GM21576 (cell line): ENCODE data around the gene YPEL1.
"Not testable (repeated sequence)": the region's sequence is repeated elsewhere in the genome, so short reads cannot be mapped to it uniquely, and the experiment has no call there.

ENCODE experiments used
- ATAC-seq: cut with Tn5 transposase; IDR thresholded peaks from one replicate; pipeline ENCODE4 v1.9.1; 2021; ENCODE audit warnings: mild to moderate bottlenecking, moderate library complexity; ENCODE audit not compliant: unreplicated experiment

YPEL1 gene

DNA sequence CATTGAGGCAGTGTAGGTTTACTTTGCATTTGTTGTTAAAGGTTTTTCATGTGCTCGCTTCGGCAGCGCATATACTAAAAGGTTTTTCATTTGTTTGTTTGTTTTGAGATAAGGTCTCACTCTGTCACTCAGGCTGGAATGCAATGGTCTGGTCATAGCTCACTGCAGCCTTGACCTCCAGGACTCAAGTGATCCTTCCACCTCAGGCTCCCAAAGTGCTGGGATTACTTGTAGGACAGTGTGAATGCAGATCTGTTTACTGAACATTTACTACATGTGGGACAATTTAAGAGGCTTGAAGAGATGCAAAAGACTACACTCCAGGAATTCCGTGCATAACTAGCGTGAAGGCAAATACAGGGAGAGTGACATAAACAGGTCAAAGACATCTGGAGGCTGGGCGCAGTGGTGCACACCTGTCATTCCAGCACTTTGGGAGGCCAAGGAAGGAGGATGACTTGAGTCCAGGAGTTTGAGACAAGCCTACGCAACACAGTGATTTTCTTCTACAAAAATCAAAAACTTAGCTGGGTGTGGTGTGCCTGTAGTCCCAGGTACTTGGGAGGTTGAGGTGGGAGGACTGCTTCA lies 34.1 kb downstream of the YPEL1 start:
- no peak for ATAC-seq

- ATAC-seq, result no peak
Observed at GRCh38 chr22:21700822-21701221, 34.8 kb downstream of the YPEL1 start.

- ATAC-seq, result no peak
Observed at GRCh38 chr22:21699643-21700042, 36.0 kb downstream of the YPEL1 start.

DNA sequence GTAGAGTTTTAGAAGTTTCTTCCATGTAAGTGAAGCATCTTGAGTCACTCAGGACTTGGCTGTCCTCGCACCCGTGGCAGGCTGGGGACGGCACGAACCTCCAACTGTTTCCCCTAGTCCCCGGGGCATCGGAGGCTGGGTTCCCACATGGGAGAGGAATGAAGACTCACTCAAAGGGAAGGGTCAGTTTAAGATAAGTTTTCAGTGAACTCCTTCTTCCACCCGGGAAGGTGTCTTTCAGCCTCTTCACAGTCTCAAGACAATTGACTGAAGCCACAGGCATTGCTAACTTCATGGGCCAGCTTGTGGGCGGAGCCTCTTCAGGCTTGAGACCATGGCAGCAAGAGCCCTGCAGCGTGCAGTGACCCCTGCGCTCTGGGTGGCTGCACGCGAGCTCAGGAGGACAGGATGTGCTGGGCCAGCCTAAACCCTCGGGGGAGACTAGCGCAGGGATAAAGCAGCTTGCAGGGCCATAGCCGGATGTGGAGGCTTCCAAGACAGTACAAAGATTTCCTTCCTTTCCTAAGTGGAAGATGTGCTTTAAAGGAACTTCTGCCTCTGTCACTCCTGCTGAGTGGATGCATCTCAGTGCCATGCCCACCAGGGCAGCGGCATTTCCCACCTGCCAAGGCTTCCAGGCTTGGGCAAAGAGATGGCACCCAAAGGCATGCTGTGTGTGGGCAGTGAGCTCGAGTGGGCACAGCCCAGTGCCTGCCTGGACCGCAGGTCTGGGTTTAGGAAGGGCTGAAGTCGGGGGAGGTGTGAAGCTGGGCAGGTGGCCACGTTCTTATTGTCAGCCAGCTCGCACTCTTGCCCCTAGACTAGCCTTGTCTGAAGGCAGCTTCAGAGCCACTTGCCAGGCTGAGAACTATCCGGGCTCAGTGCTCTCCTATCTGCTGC lies 36.9 kb downstream of the YPEL1 start:
- ATAC-seq, result no peak

DNA sequence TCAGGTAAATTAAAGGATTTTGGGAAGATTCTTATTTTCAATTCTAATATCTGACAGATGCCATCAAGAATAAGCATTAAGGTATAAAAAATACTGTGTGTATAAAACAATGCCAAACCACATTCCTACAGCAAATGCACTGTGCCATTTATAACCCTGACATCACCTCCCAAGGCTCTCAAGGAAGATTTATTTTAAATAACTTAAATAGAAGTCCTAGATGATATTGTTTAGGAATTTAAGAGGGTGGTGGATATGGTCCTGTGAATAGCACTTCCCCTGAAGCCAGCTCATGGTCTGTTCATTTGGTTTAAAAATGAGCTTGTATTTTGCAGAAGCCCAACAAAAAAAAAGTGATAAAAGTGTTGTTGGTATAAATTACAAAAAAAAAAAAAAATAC lies 37.7 kb downstream of the YPEL1 start:
- ATAC-seq, result no peak

- no peak for ATAC-seq
Observed at GRCh38 chr22:21697021-21697771, 38.4 kb downstream of the YPEL1 start.

GRCh38 chr22:21696115-21696514 lies 39.5 kb downstream of the YPEL1 start:
- no peak for ATAC-seq

- ATAC-seq, result no peak
Observed at GRCh38 chr22:21695430-21696085, 40.0 kb downstream of the YPEL1 start.

DNA sequence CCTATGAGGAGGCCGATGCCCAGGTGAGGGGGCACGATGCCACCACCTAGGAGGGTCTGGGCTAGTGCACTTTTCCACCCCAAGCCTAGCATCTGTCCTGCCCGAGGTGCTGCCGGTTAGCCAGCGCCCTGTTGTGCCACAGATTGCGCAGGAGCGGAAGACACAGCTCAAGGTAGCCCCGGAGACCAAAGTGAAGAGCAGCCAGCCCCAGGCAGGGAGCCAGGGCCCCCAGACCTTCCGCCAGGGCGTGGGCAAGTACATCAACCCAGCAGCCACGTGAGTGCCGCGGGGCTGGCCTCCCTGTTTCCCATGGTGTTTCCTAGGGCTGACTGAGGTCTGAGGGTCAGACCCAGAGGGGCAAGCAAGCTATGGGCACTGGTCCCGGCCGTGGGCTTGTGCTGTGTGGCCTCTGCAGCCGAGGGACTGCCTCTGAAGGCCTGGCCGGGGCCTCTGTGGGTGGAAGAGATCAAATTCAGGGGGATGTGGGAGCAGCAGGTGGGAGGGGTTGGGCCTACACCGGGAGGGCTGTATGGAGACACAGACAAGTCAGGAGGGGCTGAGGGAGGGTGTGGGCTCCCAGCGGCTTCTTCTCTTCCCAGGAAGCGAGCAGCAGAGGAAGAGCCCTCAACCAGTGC lies 40.7 kb downstream of the YPEL1 start:
- no peak for ATAC-seq

DNA sequence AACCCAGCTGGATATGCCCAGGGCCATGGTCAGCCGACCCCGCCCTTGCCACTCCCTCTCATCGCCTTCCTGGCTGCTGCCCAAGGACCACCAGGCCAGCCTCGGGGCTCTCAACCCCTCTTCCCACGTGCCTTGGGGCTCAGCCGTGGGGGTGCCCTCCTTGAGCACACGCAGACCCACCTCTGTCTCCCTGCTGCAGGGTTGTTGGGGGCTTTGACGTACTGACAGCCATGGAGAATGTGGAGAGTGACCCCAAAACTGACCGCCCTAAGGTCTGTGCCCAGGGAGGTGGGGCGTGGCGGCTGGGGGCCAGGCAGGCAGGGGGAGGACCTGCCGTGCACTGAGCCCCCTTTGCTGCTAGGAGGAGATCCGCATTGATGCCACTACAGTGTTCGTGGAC lies 41.2 kb downstream of the YPEL1 start:
- no peak for ATAC-seq

- no peak for ATAC-seq
Observed at GRCh38 chr22:21693999-21694341, 41.6 kb downstream of the YPEL1 start.

DNA sequence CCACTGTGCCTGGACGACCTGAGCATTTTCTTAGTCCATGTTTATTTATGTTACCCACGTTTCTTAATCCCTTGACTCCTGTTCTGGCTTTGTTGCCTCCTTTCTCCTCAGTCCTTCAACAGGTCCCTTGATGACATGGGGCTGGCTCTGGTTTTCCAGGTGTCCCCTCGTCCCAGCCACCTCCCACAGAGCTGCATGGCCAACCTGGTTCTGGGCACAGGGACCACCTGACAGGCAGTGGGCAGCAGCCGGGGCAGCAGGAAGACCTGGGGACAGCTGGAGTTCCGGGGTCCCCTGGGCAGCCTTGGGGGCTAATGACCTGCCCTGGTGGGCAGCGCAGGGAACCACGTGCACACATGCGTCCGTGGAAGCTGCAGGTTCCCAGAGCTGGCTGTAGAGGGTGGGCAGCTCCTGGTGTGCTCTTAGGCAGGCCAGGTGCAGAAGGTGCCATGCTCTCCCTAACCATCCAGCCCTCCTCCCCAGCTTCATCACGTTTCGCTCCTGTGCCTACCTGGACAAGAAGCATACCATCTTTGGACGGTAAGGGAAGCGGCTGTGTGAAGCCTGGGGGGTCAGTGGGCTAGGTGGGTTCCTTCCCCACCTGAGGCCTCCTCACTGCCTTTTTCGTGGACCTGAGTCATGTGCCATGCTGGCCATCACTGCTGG lies 42.1 kb downstream of the YPEL1 start:
- ATAC-seq, result no peak

DNA sequence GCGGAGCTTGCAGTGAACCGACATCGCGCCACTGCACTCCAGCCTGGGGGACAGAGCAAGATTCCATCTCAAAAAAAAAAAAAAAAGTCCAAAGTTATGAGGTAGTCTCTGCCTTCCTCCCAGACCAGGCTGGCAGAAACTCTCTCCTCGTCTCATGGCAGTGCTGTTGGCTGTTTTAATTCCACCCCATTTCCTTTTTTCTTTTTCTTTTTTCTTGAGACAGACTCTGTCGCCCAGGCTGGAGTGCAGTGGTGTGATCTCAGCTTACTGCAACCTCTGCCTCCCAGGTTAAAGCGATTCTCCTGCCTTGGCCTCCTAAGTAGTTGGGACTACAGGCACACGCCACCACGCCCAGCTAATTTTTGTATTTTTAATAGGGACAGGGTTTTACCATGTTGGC lies 42.7 kb downstream of the YPEL1 start:
- ATAC-seq, result not testable (repeated sequence)

DNA sequence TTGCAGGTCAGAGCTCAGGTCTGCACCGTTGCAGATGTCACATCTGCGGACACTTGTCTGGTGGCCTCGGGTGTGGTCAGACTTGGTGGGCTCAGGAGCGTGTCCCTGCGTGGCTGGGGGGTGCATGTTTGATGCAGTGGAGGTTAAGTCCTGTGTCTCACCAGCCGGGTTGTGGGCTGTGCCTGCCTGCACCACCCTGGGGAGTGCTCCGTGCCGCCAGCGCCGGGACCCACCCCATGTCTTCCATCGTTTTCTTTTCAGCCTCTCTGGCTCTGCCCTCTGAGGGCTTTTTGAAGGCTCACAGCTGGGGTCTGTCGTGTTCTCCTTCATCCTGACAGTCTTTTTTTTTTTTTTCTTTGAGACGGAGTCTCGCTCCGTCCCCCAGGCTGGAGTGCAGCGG lies 43.8 kb downstream of the YPEL1 start:
- ATAC-seq, result no peak

- no peak for ATAC-seq
Observed at GRCh38 chr22:21690401-21690801, 45.2 kb downstream of the YPEL1 start.

GRCh38 chr22:21688706-21689381 lies 46.8 kb downstream of the YPEL1 start:
- ATAC-seq, result no peak

- ATAC-seq, result no peak
Observed at GRCh38 chr22:21688341-21688705, 47.3 kb downstream of the YPEL1 start.

GRCh38 chr22:21687685-21688259 lies 47.8 kb downstream of the YPEL1 start:
- ATAC-seq, result no peak

- no peak for ATAC-seq
Observed at GRCh38 chr22:21686634-21687393, 48.8 kb downstream of the YPEL1 start.
